GM15510 (cell line): ENCODE results near the gene FAM20A.

Source experiments
- POLR2A ChIP-seq: IDR thresholded peaks from 3 replicates; pipeline ENCODE4 v1.6.1; 2011; ENCODE audit warnings: borderline replicate concordance; ENCODE audit not compliant: insufficient read length; ENCODE audit errors: extremely low read depth

The FAM20A gene

DNA sequence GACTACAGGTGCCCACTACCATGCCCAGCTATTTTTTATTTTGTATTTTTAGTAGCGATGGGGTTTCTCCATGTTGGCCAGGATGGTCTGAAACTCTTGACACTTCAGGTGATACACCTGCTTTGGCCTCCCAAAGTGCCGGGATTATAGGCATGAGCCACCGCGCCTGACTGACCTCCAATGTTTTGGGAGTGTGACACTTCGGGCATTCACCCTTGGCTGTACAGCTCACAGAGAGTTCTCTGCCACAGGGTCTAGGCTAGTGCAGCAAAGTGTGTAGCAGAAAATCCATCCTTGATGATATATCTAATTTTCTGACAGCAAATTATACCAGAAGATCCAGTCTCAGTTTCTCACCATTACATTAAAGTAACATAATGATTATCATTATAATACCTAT is 14.1 kb downstream of the FAM20A start:
- TF ChIP-seq POLR2A: no peak

DNA sequence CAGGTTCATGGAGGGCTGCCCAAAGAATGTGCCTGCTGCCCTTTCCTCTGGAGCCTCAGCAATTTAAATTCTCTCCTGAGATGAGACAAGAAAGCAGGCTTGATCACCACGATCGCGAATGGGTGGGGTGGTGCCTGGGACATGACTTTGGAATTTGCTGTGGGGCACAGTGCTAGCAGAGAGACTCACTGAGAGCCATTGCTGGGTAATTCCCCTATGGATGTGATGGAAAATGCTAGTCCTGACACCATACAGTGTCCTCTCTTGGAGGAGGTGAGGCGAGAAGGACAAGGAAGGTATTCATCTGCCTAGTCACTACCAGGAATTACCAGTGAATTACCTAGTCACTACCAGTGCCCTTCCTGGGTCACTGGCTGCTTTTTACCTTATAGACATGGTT is 15.5 kb downstream of the FAM20A start:
- no peak for TF ChIP-seq POLR2A

DNA sequence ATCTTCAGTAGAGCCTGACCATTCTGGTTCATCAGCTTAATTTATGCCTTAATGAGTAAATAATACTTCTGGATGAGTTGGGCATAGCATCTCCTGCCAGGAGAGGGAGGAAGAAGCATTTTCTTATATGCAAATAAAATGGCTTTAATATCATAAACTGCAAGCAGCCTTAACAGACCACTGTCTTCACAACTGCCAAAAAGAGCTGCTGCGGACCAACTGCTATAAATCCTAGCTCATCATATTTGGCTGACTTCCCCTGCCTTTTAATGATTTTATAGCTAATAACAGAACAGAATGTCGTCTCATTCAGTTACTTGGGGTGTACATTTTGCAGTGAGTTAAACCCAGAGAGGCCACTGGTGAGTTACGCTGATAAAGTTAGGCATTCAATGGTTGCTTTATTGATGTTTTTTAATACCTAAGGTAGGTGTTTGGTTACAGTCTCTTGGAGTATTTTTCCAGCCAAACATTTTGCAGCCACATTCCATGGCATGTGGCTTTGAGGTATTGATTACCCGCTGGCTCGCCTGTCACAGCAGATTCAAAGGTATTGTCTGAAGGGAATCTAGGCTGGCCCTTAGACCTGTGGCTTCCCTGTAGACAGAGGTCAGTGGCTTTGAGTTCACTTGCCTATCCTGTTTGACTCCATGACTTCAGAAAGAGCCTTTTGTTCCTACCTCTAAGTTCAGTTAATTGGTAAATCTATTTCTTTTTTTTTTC is 16.4 kb downstream of the FAM20A start:
- TF ChIP-seq POLR2A: no peak

DNA sequence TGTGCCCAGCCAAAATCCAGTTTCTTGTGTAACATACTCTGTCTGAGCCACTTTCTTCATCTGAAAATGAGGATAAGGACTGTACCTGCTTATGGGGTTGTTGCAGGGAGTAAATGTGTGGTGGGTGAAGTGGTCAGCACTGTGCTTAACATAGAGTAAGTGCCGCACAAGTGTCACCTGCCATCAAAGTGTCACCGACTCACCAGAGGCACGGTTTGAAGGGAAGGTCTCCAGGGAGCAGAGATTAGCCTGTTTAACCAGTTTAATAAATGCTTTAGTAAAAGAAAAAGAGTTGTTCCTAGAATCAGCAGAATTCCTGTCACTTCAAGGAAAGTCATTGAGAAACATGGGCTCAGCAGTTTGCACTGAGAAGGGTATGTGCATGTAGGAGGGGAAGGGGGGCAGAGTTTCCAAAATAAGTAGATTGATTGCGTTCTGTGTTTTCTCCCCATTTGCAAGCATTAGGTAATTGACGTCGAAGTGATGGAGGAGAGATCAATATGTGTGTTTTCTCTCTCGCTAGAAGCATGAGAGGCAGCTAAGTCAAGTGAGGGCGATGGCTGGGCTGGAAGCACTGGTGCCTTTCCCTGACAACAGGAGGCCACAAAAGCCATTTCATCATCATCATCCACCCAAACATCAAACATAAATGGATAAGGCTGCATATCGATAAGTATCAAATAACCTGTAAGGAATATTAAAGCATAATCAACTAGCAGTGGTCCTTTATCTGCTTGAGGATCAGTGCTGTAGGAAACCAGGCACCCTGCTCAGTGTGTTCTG is 19.1 kb downstream of the FAM20A start:
- TF ChIP-seq POLR2A: no peak

DNA sequence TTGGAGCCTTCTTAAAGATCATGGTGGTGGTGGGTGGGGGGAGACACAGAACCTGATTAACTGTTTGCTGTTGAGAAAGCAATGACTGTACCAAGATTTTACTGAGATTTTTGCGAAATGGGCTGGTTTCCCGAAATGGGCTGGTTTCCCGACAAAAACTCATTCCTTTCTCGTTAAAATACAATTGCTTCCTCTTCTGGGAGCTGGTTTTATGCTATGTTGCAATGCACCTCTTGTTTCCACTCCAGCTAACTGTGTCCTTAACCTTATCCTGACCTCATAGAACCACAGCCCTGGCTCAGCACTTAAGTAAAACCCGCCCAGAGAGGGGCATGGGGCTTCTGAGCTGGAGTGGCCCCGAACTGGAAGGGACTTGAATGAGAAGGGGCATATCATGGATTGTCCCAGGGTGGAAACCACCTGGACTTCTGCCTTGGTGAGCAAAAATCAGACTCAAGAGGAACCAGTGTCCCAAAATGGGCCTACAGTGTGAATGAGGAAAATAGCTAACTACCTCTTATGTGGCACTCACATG is 20.9 kb downstream of the FAM20A start:
- TF ChIP-seq POLR2A: no peak

DNA sequence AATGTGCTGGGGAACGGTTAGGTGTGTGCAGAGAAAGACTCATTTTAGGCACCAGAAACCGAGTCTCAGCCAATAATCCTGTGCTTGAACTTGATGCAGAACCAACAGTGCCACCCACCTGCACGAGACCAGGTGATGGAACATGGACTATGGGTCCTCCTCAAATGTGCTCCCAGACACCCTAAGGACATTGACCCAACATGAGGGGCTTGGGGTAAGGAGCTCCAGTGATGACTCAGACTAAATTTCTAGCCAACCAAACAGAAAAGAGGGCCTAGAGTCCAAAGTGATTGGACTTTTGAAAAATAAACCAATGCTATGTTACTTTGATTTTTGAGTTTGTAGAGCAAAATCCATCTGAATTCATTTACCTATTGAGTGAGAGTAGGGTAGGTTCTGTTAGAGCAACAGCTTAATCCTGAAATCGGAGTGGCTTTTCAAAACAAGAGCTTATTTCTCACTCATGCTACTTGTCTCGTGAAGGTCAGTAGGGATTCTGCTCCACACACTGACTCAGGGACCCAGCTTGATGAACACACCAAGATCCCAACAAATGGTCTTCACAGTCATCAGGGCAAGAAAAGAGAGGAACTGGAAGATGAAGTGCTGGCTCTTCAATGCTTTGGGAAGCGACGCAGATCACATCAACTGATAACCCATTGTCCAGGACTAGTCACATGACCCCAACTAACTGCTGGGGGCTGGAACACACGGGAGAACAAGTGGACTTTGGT is 21.8 kb downstream of the FAM20A start:
- TF ChIP-seq POLR2A: no peak

DNA sequence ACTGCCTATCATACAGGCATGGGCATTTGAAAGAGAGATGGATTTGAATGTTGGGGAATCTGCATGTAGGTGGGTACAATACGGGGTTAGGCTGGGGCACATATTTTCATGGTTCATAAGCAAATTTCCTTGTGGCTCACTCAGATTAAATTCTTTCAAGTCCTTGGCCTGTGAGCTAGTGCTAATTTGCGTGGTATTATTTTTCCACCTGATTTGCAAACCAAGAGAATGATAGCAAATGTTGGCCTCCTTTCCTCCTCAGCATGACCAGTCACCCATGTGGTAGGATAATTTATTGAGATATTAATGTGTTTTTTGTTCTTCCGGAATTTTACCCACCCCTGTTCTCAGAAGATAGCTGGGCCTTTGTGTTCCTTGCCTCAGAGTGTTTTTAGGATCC is 22.9 kb downstream of the FAM20A start:
- TF ChIP-seq POLR2A: no peak

DNA sequence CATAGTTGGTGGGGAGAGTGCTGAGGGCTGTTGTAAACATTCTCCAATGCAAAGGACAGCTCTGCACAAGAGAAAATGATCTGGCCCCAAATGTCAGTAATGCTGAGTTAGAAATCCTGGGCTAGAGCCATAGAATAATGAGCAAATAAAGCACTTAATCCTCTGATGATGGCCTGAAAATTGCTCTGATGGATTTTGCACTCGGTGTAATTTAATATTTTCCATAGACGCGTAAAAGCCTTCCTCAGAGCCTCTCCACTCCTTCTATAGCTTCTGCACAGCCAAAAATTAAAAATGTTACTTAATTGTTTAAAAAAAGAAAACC is 23.7 kb downstream of the FAM20A start:
- TF ChIP-seq POLR2A: no peak

DNA sequence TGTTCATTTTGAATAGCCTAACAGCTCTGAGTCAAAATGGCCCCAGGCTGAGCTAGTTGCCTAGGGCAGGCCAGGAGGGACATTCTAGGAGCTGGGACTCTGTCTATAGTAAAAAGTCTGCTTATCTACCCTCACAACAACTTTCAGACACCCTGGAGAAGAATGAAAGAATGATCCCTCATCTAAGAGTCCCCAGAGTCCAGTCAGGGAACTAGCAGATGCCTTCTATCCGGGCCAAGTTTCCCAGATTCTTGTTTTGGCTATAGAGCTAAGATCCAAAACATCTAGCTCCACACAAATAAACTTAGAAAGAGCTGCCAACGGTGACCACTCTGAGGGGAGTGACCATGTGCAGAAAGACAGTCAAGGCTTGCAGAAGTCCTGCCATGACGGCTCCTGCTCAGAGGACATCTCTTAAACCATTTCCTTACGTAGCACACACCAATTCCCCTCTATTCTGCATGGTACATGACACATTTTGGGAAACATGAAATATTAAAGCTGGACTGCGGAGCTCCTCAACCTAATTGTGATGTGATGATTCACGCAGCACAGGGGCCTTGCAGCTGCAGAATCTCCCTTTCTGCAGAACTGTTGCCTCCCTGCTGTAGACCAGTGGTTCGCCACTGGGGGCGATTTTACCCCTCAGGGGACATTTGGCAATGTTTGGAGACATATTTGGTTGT is 24.2 kb downstream of the FAM20A start:
- no peak for TF ChIP-seq POLR2A

DNA sequence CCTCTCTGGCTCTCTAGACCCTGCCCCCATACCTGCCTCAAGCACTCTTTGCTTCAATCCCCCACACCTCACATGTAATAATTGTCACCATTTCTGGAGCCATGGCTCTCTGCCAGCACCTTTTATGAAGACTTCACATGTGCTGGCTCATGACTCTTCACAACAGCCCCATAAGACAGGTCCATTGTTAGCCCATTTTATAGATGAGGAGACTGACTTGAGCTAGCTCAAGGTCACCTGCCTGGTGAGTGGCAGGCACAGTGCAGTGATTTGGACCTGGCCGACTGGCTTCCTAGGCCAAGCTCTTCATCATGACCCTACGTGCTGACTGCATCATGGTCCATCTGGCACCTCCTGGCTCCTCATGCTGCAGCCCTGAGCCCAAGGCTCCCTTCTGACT is 25.0 kb downstream of the FAM20A start:
- no peak for TF ChIP-seq POLR2A

DNA sequence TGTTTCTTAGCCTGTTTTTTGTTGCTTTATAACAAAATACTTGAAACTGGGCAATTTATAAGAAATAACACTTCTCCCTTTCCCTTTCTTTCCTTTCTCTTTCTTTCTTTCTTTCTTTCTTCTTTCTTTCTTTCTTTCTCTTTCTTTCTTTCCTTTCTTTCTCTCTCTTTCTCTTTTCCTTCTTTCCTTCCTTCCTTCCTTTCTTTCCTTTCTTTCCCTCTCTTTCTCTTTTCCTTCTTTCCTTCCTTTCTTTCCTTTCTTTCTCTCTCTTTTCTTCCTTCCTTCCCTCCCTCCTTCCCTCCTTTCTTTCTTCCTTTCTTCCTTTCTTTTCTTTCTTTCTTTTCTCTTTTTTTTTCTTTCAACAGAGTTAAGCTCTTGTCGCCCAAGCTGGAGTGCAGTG is 27.8 kb downstream of the FAM20A start:
- no peak for TF ChIP-seq POLR2A

DNA sequence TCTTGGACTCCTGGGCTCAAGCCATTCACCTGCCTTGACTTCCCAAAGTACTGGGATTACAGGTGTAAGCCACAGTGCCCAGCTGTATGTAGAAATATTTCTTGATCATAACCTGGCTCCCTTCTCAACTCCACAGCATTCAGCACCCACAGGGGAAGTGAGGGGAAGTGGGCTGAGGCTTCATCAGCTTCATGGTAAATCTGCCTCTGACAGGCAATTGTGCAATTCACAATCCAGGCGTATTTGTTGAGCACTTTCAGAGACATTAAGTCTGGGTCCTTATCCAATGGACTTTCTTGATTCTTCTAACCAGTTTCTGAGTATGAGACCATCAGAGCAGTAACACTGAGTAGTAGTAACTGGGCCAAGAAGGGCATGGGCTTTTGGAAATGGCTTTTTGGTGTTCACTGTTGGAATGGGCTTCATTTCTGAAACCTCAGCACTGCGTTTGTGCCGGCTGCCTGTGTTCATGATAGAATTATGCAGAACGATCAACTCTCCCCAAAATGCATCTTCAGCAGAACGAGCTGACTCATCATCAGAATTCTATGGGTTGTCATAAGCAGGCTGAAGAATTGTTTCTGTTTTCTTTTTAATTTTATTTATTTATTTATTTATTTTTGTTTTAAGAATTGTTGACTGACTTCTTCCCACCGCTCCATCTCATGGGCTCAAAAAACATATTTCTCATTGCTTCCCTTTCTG is 28.9 kb downstream of the FAM20A start:
- no peak for TF ChIP-seq POLR2A

DNA sequence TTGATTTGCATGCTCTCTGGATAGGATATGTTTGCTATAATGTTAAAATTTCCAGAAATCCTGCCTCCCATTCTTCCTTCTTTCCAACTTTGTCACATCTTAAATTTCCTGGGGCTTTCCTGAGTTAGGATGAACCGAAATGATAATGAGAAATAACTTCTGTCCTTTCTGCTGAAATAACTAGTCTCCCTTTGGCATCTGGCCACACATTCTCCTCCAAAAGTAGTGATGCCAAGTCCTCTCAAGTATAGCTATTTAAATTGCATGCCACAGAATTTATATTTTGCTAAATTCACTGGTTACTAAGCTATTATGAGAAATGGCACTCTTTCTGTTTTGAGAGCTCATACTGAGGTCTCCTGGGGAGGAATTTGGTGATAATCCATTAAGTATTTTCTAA is 30.6 kb downstream of the FAM20A start:
- TF ChIP-seq POLR2A: no peak

DNA sequence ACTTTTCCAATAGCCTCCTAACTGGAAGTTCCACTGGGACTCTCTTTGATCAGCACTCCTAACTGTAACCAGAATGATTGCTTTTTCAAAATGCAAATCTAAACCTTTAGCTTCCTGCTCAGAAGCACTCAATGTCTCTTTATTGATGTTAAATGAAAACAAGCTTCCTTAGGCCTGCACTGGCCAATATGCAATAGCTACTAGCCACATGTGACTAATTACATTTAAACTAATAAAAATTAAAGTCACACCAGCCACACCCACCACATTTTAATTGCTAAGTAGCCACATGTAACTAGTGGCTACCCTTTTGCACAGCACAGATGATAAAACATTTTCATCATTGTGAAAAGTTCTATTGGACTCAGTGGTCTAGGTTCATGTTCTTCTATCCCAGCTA is 31.8 kb downstream of the FAM20A start:
- no peak for TF ChIP-seq POLR2A
